Measurements from ENCODE around the gene CCDC177.
A peak's percentile ranks its signal among the peaks of the same experiment; 100 is the strongest.

CCDC177 gene

DNA sequence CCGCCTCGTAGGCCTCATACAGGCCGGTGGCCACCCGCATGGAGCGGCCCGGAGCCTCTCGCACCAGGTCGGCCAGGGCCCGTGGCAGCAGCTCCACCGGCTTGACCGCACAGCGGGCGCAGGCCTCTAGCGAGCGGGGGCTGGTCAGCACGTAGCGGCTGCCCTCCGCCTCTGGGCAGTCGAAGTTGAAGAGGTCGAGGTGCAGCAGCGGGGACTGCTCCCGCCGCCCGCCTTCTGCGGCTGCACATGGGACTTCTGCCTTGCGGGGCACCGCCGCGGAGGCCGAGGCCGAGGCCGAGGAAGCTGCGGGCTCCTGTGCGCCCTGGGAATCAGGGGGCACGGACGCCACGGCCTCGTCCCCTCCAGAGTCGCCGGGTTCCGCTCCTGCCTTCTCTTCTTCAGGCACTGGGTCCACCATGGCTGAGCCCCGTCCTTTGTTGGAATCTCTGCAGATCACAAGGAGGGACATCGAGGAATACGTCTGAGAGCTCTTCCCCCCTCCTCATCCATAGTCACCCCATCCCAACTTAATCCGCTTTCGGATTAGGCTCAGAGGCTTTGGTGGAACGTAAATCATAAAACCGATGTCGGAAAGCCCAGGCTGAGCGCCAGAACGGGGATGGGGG is 1.4 kb downstream of the CCDC177 start:
- DNase-seq (ENCODE audit: low spot score): no peak
- TF ChIP-seq, protein P1, sequence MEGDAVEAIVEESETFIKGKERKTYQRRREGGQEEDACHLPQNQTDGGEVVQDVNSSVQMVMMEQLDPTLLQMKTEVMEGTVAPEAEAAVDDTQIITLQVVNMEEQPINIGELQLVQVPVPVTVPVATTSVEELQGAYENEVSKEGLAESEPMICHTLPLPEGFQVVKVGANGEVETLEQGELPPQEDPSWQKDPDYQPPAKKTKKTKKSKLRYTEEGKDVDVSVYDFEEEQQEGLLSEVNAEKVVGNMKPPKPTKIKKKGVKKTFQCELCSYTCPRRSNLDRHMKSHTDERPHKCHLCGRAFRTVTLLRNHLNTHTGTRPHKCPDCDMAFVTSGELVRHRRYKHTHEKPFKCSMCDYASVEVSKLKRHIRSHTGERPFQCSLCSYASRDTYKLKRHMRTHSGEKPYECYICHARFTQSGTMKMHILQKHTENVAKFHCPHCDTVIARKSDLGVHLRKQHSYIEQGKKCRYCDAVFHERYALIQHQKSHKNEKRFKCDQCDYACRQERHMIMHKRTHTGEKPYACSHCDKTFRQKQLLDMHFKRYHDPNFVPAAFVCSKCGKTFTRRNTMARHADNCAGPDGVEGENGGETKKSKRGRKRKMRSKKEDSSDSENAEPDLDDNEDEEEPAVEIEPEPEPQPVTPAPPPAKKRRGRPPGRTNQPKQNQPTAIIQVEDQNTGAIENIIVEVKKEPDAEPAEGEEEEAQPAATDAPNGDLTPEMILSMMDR (IDR thresholded peaks at IDR 0.05; ENCODE audit: extremely low read depth, missing control alignments): no peak

DNA sequence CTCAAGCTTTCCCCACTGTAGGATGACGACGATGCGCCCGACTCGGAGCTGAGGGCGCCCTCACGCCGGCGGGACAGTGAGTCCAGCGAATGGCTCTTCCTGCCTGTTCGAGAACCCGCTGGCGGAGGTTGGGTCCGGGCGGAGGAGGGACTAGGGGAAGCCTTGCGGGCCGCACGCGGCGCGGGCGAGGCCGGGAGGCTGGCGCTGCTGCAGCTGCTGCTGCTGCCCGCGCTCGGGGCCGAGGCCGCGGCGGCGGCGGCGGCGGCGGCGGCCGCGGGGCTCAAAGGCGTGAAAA is 1.9 kb downstream of the CCDC177 start:
- DNase-seq (ENCODE audit: low spot score): no peak
- TF ChIP-seq, protein P1 (IDR thresholded peaks at IDR 0.05; ENCODE audit: extremely low read depth, missing control alignments): no peak

DNA sequence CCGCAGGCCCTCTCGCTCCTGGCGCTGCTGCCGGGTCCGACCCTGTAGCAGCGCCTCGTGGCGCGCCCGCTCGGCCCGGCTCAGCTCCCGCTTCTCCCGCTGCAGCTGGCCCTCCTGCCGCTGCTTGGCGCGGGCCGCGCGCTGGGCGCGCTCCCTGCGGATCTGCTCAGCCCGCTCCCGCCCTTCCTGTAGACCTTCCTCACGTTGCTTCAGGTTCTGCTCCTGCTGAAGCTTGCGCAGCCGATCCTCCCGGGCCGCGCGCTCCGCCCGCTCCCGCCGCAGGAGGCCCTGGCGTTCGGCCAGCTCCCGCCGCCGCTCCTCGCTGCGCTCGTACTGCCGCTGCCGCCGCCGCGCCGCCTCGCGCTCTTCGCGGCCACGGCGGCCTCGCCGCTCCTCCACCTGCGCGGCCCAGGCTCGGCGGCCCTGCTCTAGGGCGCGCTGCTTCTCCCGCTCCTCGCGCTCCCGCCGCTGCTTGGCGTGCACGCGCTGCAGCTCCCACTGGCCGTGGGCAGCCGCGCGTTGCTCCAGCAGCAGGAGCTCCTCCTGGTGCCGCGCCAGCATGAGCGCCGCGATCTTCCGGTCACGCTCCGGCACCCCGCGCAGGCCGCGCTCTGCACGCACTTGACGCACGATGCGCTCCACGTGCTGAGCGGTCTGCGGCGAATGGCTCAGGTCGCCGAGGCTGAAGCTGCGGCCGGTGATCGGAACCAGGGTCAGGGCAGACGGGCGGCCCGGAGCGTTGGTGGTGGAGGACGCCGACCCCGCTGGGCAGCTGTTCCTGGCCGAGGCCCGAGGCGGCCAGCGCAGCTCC is 2.4 kb downstream of the CCDC177 start:
- TF ChIP-seq, protein P1 (IDR thresholded peaks at IDR 0.05; ENCODE audit: extremely low read depth, missing control alignments): no peak
- DNase-seq (ENCODE audit: low spot score): peak; percentile 51

DNA sequence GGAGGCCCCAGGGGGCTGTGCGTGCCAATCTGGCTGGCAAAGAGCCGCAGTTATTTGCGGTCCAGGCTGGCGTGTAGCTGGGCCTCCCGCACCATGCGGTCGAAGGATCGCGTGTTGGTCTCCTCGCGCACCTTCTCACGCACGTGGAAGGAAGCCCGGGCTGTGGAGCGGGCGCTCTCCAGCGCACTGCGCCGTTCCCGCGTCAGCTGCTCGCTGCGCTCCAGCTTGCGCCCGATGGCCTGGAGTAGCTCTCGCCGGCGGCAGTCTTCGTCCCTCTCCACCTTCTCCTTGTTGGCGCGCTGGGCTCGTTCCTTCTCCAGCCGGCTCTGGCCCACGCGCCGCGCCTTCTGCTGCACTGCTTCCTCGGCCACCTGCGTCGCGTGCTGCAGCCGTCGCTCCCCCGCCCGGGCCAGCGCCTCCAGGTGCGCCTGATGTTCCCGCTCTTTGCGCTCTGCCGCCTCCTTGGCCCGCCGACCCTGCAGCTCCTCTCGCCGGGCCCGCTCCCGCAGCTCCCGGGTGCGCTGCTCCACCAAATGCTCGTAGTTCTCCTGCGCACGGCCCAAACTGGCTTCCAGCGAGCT is 3.1 kb downstream of the CCDC177 start:
- TF ChIP-seq, protein P1 (IDR thresholded peaks at IDR 0.05; ENCODE audit: extremely low read depth, missing control alignments): no peak
- no peak for DNase-seq (ENCODE audit: low spot score)

DNA sequence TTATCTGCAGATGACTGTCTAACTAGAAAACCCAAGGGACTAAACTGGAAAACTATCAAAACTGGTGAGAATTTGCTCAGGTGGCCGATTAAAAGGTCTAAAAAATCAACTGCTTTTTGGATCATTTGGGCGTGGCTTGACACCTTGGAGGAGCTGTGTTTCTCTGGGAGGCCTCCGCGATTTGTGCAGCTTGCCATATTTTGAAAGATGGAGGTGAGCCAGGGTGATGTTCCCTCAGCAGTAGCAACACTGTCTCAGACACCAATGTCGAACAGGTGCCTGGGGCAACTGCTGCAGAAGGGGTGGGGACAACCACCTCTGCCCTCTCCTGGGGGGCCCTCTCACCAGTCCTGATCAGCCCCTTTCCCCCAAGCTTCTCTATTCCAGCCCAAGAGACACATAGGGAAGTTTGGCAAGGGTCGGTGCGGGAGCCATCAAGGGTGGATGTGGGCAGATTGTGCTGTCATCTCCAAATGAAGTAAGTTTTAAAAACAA is 3.8 kb downstream of the CCDC177 start:
- TF ChIP-seq, protein P1 (IDR thresholded peaks at IDR 0.05; ENCODE audit: extremely low read depth, missing control alignments): no peak
- DNase-seq (ENCODE audit: low spot score): no peak

DNA sequence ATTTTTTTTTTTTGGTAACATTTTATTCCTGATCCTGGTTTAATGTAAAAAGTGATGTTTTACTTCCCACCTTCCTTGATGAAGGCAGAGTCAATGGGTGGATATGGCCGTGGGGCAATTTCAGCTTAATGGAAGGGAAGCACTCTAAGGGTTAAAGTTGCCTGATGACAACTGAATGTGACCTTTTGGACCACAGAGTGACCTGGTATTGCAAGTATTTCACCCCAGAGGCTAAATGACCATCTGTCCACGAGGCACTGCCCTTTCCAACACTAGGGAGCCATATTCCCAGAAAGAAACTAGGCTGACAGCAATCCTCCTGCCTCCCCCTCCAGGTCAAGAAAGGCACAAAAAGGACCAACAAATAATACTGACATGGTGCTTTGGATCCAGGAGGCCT is 4.8 kb downstream of the CCDC177 start:
- no peak for DNase-seq (ENCODE audit: low spot score)
- TF ChIP-seq, protein P1 (IDR thresholded peaks at IDR 0.05; ENCODE audit: extremely low read depth, missing control alignments): no peak

DNA sequence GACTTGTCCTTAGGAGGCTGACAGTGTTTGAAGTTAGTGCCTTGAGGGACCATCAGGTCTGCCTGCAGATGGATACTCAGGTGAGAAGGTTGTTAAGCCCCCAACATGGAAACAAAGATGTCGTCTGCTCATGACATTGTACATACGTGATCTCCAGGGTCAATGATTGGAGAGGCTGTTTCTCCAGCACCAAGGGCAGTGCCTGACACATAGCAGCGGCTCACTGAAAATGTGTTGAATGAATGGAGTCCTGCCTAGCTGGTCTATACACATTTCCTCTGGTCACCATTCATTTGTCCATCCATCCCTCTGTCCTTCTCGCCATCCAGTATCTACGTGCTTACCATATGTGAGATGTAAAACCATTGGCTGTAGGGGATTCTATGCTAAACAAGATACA is 7.1 kb downstream of the CCDC177 start:
- no peak for DNase-seq (ENCODE audit: low spot score)
- TF ChIP-seq, protein P1 (IDR thresholded peaks at IDR 0.05; ENCODE audit: extremely low read depth, missing control alignments): no peak
